Activated CD4-positive, alpha-beta T cell treated with anti-CD3 and anti-CD28 coated beads, Interleukin-2, amount 50 U/mL, for 16 hours (primary cell): ENCODE data around the gene DPY19L1.
"Not testable (repeated sequence)": the region's sequence is repeated elsewhere in the genome, so short reads cannot be mapped to it uniquely, and the experiment has no call there.

Experiments used
- DNase-seq: peaks from one replicate; pipeline ENCODE4 v3.0.0-alpha.2; 2020

Gene DPY19L1

DNA sequence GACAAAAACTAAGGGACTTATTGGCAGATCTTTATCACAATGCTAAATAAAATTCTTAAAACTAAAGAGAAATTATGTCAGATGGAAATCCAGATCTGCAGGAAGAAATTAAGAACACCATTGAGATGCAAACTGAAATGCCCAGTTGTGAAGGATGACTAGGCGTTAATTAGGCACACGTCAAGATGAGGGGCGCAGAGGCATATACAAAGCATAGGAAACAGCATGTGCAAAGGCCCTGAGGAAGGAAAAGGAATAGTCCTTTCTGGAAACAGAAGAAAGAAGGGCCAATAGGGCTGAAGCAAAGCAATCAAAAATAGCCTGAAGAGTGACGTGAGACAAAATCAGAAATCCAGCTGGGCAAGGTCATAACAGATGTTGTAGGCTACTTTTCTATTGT, 53.1 kb downstream of the DPY19L1 start:
- DNase-seq, result not testable (repeated sequence)

DNA sequence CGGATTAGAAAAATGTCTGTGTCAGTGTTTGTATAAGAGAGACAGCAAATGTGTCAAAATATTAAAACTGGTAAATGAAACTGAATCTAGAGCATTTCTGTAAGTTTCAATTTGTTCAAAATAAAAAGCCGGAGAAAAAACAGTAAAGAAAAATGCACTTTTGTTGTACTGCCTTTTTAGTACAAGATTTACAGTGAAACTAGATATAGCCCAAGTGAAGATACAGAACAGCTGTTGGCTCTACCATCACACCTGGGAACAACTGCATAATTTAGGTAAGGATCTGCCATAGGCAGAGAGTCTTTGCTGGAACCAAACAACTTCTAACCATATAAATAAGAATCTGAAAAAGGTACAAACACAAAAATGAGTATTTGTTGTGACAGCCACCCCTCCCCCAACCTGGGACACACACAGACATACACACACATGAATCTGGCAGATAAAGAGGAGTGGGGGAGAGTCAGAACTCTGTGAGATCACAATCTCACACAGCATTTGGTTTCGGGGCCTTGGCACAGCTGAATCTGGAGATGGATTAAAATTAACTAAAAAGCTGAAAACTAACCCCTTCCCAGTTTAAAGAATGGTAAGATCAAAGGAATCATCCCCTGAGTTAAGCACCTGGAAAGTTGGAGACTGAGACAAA, 54.8 kb downstream of the DPY19L1 start:
- no peak for DNase-seq

DNA sequence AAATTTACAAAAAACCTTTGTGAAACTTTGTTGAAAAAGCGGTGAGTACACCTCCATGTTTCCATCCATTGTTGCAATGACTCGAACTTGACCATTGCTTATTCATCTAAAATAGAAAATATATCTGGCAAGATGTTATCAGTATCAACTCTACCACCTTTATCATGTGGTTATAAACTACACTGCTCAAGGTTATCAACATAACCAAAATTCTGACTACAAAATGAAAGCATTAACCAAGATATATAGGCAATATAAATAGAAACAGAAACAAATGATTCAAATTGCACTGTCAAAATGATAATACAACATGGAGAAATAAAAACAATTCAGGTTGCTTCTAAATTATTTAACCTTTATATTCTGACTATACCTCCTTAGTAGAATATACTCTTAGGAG, 58.2 kb downstream of the DPY19L1 start:
- not testable (repeated sequence) for DNase-seq

DNA sequence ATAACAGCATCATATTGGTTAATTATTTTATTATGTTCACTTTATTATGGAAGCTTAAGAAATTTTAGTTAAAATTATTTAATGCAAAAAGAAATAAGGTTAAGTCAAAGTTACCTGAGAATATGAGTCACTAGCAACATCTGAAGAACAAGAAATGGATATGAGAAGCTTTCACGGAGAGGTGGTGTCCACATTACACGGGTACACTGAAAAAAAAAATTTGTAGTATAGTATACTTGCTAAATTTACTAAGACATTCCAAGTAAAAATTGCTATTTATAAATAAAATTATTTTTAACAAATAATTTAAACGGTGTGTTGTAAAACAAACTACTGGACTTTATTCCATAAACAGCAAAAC, 63.9 kb downstream of the DPY19L1 start:
- DNase-seq, result no peak

DNA sequence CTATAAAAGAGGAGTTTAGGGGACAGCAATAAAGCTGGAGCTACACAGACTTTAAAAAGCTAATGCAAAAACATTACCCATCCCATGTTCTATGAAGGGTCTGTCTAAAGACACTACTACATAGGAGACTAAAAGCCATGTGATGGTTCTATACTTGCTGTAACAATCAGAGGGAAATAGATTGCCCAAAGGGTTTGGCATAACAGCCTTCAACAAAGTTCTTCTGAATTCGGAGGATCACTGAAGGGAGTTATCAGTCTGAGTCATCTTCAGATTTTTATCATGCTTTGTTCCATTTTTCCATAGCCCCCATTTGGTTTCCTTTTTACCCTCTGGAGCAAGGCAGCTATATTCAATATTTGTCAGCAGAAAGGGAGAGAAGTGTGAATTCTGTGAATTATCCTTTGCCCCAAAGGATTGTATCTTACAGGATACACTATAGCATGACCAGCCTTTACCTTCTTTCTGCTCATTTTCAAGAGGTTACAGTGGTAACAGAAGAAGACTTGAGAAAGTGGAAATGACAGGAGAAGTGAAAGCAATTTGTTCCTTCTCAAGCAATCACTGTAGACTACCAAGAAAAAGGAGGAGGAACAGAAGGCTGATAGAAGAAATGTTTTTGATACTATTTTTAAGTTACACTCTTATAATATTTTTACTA, 64.4 kb downstream of the DPY19L1 start:
- DNase-seq, result peak; percentile 12

DNA sequence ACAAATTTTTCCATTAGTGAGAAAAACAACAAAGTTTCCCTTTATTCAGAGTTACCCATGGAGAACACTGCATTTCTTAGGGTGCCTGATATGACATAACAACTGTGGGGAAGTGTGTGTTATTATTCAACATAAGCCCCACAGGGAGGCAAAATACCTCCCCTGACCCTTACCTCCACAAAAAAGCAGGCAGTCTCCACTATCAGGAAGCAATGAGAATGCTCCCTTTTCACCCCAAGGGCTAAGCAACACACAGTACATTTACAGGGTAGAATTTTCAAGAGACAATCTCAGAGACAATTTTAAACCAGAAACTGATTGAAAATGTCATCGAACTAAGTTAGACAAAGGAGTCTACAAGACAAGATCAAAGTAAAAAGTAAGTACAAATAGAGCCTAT, 69.5 kb downstream of the DPY19L1 start:
- DNase-seq, result not testable (repeated sequence)

DNA sequence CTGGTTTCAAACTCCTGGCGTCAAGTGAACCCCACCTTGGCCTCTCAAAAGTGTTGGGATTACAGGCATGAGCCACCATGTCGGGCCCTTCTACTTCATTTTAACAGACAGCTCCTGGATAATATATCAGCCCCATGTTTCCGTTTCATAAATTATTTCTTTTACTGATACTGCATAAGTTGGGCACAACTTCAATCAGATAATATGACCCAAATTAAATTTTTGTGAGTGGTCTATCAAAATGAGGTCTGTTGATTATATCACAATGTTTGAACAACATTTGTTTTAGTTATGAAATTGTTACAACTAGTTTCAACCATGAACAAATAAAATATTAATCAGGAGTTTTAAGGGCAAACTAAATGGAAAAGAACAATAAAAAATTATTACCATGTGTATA, 70.8 kb downstream of the DPY19L1 start:
- DNase-seq, result not testable (repeated sequence)

DNA sequence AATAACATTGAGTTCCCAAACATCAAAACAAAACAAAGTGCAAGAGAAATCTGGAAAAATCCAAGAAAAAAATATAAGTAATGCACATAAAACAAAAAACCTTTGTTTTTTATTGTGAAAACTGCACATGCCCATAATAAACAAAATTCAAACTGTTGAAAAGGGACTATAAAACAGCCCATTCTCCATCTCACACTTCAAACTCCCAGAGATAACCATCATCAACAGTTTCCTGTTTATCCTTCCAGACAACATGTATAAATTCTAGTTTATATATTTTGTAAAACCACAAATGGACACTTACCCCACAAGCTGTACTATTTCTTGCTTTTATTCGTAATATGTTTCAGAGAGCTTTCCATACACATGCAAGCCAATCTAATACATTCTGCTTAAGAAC, 79.3 kb downstream of the DPY19L1 start:
- DNase-seq, result no peak

DNA sequence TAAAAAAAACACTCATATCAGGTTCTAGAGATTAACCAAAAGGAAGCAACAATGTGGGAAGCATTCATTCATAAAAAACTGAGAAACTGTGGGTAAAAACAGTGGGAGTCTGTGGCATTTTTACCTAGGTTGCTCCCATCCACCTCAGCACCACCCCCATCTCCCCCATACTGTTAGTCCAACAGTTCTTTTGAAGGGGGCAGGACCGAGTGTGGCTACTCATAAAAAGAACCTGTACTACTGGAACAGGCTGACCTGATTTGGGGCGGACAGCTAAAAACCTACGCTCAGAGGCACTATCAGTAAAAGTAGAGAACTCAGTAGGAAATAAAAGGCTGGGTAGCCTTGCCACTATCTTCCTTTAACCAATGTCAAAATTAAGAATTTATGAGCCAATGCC, 84.5 kb downstream of the DPY19L1 start:
- no peak for DNase-seq

DNA sequence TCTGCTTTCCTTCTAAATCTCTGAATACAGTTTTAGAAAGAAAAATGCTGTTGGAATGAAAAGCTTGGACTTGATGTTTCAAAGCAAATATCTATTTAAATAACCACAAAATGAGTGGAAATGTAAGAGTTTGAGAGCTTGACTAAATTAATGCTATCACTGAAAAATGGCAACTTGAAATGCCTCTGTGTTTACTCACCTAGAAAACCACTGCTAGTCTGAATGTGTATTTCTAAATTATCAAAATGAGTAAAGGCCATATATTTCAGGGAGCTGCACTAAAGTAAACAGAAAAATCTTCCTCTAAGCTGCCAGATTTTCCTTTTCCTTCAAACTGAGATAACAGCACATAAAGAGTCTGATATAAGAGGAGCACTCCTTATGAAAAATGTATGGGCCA, 87.9 kb downstream of the DPY19L1 start:
- no peak for DNase-seq

DNA sequence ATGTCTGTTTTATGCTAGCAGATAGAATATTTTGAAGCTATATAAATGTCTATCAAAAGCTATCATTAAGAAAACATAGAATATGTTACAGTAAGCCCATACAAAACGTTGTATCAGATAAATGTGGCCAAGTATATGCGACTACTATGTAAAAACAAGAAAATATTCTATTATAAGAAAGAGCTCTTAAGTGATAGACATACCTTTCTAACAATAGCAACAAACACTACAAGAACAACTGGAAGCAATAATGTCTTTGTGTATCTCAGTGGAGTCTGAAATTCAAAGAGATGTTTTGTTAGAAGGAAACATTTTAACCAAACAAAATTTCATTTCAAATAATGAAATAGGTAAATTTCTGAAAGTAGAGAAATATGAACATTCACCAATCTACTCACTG, 89.9 kb downstream of the DPY19L1 start:
- DNase-seq, result not testable (repeated sequence)

DNA sequence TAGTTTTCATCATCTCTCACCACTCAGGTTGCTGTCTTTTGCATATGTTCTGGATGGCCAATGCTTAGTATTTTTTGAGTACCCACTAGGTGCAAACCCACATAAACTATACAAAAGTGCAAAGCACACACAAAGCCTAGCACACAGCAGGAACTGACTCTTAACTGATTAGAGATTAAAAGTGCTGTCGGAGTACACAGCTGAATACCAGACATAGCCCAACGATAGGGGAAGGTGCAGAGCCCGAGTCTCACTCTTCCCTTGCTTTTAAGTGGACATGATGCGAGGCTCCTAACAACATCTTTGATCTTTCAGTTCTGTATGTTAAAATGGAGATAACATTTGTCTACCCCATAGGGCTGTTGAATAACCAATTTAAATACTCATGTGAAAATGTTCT, 90.8 kb downstream of the DPY19L1 start:
- DNase-seq, result no peak

DNA sequence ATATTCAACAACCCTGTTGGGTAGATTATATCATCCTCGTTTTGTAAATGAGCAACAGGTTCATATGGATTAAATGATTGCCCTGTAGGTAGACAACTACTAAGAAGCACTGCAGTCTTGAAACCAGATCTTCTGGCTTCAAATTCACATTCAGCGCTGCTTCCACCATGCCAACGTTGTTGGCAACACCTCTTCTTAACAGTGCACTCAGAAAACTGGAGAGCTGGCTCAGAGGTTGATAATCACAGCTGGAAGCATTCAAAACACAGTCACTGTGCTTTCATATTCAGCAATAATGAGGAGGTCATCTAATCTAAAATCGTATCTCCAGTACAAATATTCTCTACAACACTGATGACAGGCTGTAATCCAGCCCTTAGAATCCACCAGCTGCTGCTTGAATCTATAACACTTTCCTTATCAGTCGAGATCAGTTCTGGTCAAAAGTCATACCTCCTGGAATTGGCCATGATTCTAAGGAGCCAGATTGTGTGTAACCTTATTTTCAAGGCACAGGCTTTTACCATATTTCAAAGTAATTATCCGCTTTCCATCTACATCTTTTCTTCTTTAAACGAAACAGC, 91.3 kb downstream of the DPY19L1 start:
- DNase-seq, result not testable (repeated sequence)

DNA sequence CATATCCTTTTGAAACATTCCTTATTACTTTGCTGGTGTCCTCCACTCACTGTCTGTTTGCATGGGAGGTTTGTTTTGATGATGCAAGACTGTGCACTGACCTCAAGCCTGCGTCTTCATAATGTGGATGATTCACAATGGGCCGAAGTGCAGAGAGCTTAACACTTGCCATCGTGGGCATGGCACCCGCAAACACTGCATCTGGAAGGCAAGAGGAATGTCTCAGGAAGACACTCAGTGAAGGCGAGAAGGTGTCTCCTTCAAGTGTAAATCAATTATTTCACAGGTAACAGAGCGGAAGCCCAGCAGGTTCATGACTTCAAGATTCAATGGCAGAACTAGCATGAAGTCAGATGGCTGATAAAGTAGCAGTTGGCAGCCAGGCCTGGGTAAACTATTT, 98.1 kb downstream of the DPY19L1 start:
- no peak for DNase-seq

DNA sequence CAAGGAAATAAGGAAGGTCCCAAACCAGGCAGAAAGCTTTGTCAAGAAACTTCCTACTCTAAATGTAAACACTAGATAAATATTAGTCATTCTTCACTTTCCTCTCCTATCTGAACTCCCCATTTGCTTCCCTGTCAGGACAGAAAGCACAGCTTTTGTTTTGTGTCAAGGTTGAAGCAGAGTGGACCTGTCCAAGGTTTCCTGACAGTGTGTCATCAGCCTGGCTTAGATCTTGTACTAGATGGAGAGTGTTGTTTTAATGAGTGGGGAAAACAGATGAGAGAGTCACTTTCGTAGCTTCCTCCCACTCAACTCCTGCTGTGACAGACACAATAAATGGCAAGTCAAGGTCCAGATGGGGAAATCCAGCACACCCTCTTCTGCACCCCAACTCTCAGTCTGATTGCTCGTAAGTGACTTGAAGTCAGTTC, 101.5 kb downstream of the DPY19L1 start:
- DNase-seq, result not testable (repeated sequence)

DNA sequence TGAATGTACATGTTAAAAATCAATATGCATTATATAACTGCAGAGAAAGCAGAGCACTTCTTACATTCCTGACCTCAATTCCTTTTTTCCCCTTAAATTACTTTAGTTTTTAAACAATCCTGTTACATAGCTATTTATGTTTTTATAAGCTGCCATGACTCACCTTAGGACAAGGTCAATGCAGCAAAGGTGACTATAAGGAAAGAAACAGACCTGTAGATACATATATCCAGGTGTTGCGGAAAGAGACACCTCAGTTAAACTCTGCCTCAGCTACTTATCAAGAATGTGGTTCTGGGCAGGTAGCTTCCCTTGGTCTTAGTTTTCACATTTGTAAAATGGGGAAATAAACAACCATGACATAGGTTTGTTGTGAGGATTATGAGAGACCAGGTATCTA, 105.5 kb downstream of the DPY19L1 start:
- DNase-seq, result no peak

DNA sequence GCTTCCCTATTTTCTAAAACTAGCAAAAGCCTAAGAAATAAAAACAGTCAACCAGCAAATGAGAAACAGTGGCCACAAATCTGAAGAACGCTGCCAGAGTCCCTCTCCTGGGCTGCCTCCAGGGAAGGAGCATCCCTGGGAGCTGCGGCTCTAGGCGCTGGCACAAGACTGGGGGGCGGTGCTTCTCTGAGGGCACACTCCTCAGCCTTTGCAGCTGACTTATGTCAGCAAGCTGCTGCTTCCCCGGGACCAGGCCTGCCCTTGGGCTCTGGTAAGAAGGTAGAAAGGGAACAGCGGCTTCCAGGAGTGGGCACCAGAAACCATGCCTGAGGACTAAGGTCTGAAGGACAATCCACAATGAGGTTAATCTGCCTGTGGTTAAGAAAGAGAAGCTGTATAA, 107.5 kb downstream of the DPY19L1 start:
- not testable (repeated sequence) for DNase-seq

DNA sequence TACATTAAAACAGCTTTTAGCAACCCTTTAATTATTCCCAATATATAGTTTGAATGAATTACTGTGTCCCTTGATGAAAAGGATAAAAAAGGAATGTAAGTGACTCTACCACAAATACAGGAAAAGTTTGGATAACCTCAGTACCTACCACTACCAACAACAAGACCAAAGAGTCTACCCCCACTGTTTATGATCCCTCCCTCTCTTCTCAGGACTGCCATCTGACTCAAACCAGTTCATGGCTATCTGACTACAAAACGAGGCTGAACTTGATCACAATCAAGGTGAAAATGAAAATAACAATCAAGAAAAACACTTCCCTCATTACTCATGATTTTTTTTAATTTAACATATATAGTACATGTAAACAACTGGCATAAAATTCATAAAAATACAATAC, 108.7 kb downstream of the DPY19L1 start:
- DNase-seq, result peak; percentile 8

DNA sequence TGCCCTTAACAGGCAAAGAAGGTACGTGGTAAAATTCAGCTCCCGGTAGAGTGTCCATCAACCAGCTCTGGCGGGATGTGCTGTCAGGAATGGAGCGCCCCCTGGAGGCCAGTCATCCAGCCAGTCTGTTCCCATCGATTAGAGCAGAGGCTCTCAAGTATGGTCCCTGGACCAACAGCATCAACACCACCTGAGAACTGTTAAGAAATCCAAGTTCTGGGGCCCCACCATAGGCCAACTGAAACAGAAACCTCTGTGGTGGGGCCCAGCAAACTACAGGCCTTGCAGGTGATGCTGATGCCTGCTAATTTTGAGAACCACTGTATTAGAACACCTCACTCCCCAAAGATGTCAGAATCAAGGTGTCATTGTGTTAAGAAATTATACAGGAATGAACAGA, 109.2 kb downstream of the DPY19L1 start:
- DNase-seq, result peak; percentile 35

DNA sequence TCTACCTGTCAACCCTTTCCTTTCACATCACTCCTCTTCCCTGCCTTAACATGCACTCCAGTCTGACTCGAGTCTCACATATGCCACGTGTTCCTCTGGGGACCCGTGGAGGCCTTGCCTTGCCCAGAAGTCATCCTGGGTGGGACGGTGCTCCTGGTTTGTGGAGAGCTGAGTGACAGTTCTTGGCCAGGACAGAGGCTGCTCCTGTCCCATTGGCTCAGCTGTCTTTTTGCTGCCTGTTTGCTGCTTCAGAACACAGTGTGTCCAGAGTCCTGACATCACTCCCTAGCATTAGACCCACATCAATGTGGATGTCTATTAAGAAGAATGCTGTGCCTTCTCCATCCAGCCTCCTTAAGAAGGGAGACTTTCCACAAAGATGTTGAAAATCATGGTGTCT, 116.8 kb downstream of the DPY19L1 start:
- DNase-seq, result not testable (repeated sequence)

DNA sequence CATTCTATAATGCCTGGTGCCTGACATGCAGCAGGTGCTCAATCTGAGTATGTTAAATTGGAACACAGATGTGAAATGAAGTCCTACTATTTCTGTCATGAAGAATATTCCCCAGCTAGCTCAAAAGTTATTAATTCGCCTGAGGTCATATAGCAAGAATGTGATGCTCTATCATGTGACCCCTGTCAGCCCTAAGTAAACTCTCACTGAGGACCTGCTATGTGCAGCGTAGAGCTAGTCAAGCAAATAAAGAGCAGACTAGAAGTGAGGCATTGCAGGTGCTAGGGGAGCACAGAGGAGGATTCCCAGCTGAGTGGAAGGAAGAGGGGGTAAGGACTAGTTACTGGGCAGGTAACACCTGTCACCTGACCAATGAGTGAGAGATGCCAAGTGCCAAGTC, 118.2 kb downstream of the DPY19L1 start:
- not testable (repeated sequence) for DNase-seq

DNA sequence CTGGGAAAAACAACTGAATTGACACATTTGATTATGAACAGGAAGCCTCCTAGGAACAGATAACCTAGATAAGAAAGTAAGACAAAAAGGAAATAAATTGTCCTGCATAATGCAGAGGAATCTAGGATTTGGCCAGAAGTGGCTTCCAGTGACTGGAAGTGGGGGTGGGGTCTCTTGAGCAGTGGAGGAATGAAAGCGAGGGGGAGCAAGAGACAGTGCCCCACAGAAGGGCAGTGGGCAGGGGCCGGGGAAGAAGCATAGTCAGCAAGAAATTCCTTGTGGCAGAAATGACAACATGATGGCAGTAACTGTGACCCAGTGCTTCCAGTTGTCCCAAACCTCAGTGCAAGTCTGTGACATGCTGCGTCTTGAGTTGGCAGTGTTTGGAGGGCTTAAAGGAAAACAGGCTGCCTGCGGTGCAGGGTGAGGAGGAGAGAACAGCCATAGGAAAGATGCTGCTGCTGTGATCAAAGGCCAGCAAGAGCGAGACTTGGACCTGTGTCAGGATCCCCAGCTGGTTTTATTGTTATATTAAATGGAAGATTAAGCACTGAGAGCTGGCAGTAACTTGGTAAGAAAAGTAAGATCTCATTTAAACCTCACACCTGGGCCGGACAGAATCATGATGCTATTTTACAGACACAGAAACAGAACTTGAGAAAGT, 119.0 kb downstream of the DPY19L1 start:
- not testable (repeated sequence) for DNase-seq

DNA sequence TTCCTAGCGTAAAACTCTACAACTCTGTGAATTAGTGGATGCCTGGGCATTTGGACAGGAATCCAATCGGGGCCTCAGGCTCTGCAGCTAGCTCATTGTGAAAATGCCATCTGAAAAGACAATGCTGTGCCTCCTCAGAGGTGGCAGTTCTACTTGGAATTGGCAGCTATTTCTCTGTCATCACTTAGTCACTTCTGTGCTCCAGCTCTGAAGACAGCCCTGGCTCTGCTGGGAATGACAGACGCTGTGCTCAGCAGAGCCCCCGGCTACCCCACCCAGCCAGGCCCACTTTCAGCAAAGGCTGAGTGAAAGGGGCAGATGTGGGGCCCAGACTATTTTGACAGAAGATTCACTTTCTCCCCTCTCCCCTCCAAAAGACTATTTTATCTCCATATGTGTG, 119.8 kb downstream of the DPY19L1 start:
- not testable (repeated sequence) for DNase-seq

DNA sequence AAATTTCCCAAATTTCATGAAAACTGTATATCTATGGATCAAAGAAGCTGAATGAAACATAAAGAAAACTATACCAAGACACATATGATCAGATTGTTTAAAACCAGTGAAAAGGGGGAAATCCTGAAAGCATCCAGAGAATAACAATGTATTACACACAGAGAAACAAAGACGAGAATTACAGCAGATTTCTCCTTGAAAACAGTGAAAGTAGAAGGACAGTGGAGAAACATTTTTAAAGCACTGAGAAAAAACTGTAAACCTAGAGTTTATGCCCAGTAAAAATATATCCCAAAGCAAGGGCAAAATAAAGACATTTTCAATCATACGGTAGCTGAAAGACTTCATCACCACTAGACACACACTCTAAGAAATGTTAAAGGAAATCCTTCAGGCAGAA, 121.0 kb downstream of the DPY19L1 start:
- no peak for DNase-seq
